Effector memory CD8-positive, alpha-beta T cell (primary cell): Measurements from ENCODE around the gene INKA2.
"Not testable (repeated sequence)": the region's sequence is repeated elsewhere in the genome, so short reads cannot be mapped to it uniquely, and the experiment has no call there.

Source experiments
- ATAC-seq: fragments of 150-1000 bp; cut with Tn5 transposase; replicated peaks from 2 replicates; pipeline ENCODE4 v1.10.0; 2021; ENCODE audit warnings: mild to moderate bottlenecking, moderate library complexity
- DNase-seq, 3 experiments: peaks; one replicate each; pipeline ENCODE4 v3.0.0; 2021
- H3K27ac Mint-ChIP-seq, 2 donors: one replicate each; pipeline ENCODE4 v1.8.0; 2022; ENCODE audit warnings: mild to moderate bottlenecking in 2 of 2, mixed read lengths in 2 of 2, moderate library complexity in 2 of 2
- H3K27me3 Mint-ChIP-seq, 2 donors: one replicate each; pipeline ENCODE4 v1.8.0; 2022; ENCODE audit warnings: mixed read lengths in 2 of 2
- H3K36me3 Mint-ChIP-seq: one replicate; pipeline ENCODE4 v1.8.0; 2022; ENCODE audit warnings: mild to moderate bottlenecking, moderate library complexity, mixed read lengths; ENCODE audit not compliant: insufficient read depth
- H3K4me1 Mint-ChIP-seq, 2 donors: one replicate each; pipeline ENCODE4 v1.8.0; 2022; ENCODE audit warnings: low read depth in 2 of 2, mixed read lengths in 2 of 2
- H3K4me3 Mint-ChIP-seq, 2 donors: one replicate each; pipeline ENCODE4 v1.8.0; 2022; ENCODE audit warnings: mild to moderate bottlenecking in 2 of 2, mixed read lengths in 2 of 2, moderate library complexity in 2 of 2
- H3K9me3 Mint-ChIP-seq, 2 donors: one replicate each; pipeline ENCODE4 v1.8.0; 2022; ENCODE audit warnings: mixed read lengths in 2 of 2

INKA2 gene

GRCh38 chr1:111745675-111746613, 6.7 kb upstream of the INKA2 start:
- H3K4me3 Mint-ChIP-seq = no peak overlapping the region
- no peaks in the 10 kb centered on the region for H3K9me3 Mint-ChIP-seq
- no peak for ATAC-seq
- no peak for DNase-seq
- peaks cover 2 to 5% of the 10 kb centered on the region in 2 donors for H3K27me3 Mint-ChIP-seq
- no peak overlapping the region for H3K27ac Mint-ChIP-seq
- H3K4me1 Mint-ChIP-seq = peaks cover 0 to 7% of the 10 kb centered on the region in 2 donors
- peaks cover 1% of the 10 kb centered on the region for H3K36me3 Mint-ChIP-seq

GRCh38 chr1:111743679-111744101, 4.5 kb upstream of the INKA2 start:
- ATAC-seq = no peak
- H3K36me3 Mint-ChIP-seq = peaks cover 9% of the 10 kb centered on the region
- H3K4me1 Mint-ChIP-seq = peaks cover 14 to 15% of the 10 kb centered on the region in 2 donors
- no peak overlapping the region for H3K27ac Mint-ChIP-seq
- DNase-seq = no peak
- H3K9me3 Mint-ChIP-seq = no peaks in the 10 kb centered on the region
- H3K27me3 Mint-ChIP-seq = peaks cover 15 to 20% of the 10 kb centered on the region in 2 donors
- no peak overlapping the region for H3K4me3 Mint-ChIP-seq

GRCh38 chr1:111742938-111743549, 3.8 kb upstream of the INKA2 start:
- H3K36me3 Mint-ChIP-seq = peaks cover 9% of the 10 kb centered on the region
- H3K27me3 Mint-ChIP-seq = peaks cover 17 to 20% of the 10 kb centered on the region in 2 donors
- no peaks in the 10 kb centered on the region for H3K9me3 Mint-ChIP-seq
- no peak overlapping the region for H3K4me3 Mint-ChIP-seq
- H3K4me1 Mint-ChIP-seq = peaks cover 16 to 18% of the 10 kb centered on the region in 2 donors
- DNase-seq = no peak
- no peak overlapping the region for H3K27ac Mint-ChIP-seq
- ATAC-seq = no peak

- not testable (repeated sequence) for DNase-seq
Measured at GRCh38 chr1:111742292-111742691, 3.1 kb upstream of the INKA2 start.

GRCh38 chr1:111739925-111740765, 950 bp upstream of the INKA2 start:
- H3K4me1 Mint-ChIP-seq = peaks cover 15 to 26% of the 10 kb centered on the region in 2 donors
- H3K27me3 Mint-ChIP-seq = peaks cover 29% of the 10 kb centered on the region in 2 donors
- ATAC-seq (peak; percentile 18), DNase-seq (peak in 1 of 3 experiments; percentile 10)
- peak overlapping the region; percentile 86 to 89 for H3K4me3 Mint-ChIP-seq
- H3K9me3 Mint-ChIP-seq = no peaks in the 10 kb centered on the region
- peak overlapping the region in 1 of 2 donors; percentile 41 for H3K27ac Mint-ChIP-seq
- H3K36me3 Mint-ChIP-seq = peaks cover 9% of the 10 kb centered on the region

More at GRCh38 chr1:111742292-111742691, 3.1 kb upstream of the INKA2 start:
- H3K27ac Mint-ChIP-seq, H3K36me3 Mint-ChIP-seq, ATAC-seq, H3K4me3 Mint-ChIP-seq, H3K9me3 Mint-ChIP-seq: not testable (repeated sequence)
- Mint-ChIP-seq H3K4me1 (peaks cover 17 to 25% of the 10 kb centered on the region in 2 donors), H3K27me3 (peaks cover 24 to 25% of the 10 kb centered on the region in 2 donors)

- H3K9me3 Mint-ChIP-seq = no peaks in the 10 kb centered on the region
- peaks cover 15 to 26% of the 10 kb centered on the region in 2 donors for H3K4me1 Mint-ChIP-seq
- DNase-seq = peak; percentile 20 to 33 (median 25)
- peaks cover 29% of the 10 kb centered on the region in 2 donors for H3K27me3 Mint-ChIP-seq
- peak; percentile 58 for ATAC-seq
- peaks cover 9% of the 10 kb centered on the region for H3K36me3 Mint-ChIP-seq
- peak overlapping the region; percentile 86 to 89 for H3K4me3 Mint-ChIP-seq
- peak overlapping the region; percentile 39 to 41 for H3K27ac Mint-ChIP-seq
Measured at GRCh38 chr1:111738436-111739193, 580 bp downstream of the INKA2 start.

- Mint-ChIP-seq H3K4me1 (peaks cover 15 to 26% of the 10 kb centered on the region in 2 donors), H3K27me3 (peaks cover 29% of the 10 kb centered on the region in 2 donors), H3K27ac (peak overlapping the region in 1 of 2 donors; percentile 75), H3K36me3 (peaks cover 9% of the 10 kb centered on the region), H3K4me3 (peak overlapping the region; percentile 86 to 89), H3K9me3 (no peaks in the 10 kb centered on the region)
- DNase-seq (no peak), ATAC-seq (no peak)
Measured at GRCh38 chr1:111738133-111738435, 1.1 kb downstream of the INKA2 start.

- H3K27ac Mint-ChIP-seq = peak overlapping the region in 1 of 2 donors; percentile 75
- H3K9me3 Mint-ChIP-seq = no peaks in the 10 kb centered on the region
- peaks cover 15 to 26% of the 10 kb centered on the region in 2 donors for H3K4me1 Mint-ChIP-seq
- peaks cover 29% of the 10 kb centered on the region in 2 donors for H3K27me3 Mint-ChIP-seq
- DNase-seq = no peak
- peaks cover 9% of the 10 kb centered on the region for H3K36me3 Mint-ChIP-seq
- peak overlapping the region; percentile 86 to 89 for H3K4me3 Mint-ChIP-seq
- no peak for ATAC-seq
Measured at GRCh38 chr1:111737216-111738132, 1.7 kb downstream of the INKA2 start.

GRCh38 chr1:111736548-111737215, 2.5 kb downstream of the INKA2 start:
- Mint-ChIP-seq H3K36me3 (peaks cover 9% of the 10 kb centered on the region), H3K4me3 (no peak overlapping the region), H3K27me3 (peaks cover 29% of the 10 kb centered on the region in 2 donors), H3K9me3 (no peaks in the 10 kb centered on the region), H3K27ac (no peak overlapping the region), H3K4me1 (peaks cover 15 to 26% of the 10 kb centered on the region in 2 donors)
- DNase-seq (no peak), ATAC-seq (no peak)

- Mint-ChIP-seq H3K27me3 (peaks cover 25 to 27% of the 10 kb centered on the region in 2 donors), H3K4me1 (peaks cover 15 to 26% of the 10 kb centered on the region in 2 donors), H3K27ac (no peak overlapping the region), H3K9me3 (no peaks in the 10 kb centered on the region), H3K36me3 (peaks cover 9% of the 10 kb centered on the region), H3K4me3 (no peak overlapping the region)
- ATAC-seq = no peak
- no peak for DNase-seq
Measured at GRCh38 chr1:111735858-111736544, 3.2 kb downstream of the INKA2 start.

- Mint-ChIP-seq H3K27me3 (peaks cover 18 to 21% of the 10 kb centered on the region in 2 donors), H3K4me3 (no peak overlapping the region), H3K4me1 (peaks cover 13 to 23% of the 10 kb centered on the region in 2 donors), H3K36me3 (peaks cover 7% of the 10 kb centered on the region), H3K9me3 (no peaks in the 10 kb centered on the region), H3K27ac (no peak overlapping the region)
- DNase-seq (no peak), ATAC-seq (no peak)
Measured at GRCh38 chr1:111735321-111735720, 3.9 kb downstream of the INKA2 start.
